ENCODE data around the gene NCK2.

DNA sequence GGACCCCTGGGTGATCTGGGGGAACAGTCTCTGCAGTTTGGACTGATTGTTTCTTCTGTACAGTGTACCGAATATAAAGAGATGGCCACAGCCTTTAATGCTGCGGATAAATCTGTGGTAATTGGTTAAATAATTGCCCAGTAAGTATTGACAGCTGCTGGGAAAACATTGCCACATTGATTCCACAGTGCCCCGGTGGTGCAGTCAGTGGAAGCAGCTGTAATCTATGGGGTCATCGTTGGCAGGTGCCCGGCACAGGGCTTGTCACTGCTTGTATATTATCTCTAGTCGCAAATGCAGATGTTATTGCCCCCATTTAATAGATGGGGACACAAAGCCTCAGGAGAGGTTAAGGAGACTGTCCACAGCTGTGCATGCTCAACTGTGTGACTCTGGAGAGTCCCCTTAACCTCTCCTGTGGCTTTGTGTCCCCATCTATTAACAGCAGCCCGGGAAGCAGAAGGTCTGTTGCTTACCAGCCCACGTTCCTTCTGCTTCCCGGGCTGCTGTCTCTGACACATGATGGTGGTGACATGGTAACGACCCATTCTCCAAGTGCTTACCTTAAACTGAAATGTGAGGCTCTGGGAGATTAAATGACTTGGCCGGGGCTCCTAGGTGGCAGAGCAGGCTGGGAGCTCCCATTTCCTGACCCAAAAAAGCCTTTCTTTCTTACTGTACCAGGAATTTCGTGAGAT, 76.9 kb downstream of the NCK2 start:
- TF ChIP-seq FOXM1 (IDR thresholded peaks at IDR 0.05; ENCODE audit: borderline replicate concordance) (no peak), NFRKB (IDR thresholded peaks at IDR 0.05) (no peak), ARNT (IDR thresholded peaks at IDR 0.05) (no peak), ZNF384 (IDR thresholded peaks at IDR 0.05) (no peak), ELF4 (IDR thresholded peaks at IDR 0.05) (no peak), TARDBP (IDR thresholded peaks at IDR 0.05) (no peak), BHLHE40 (IDR thresholded peaks at IDR 0.05; ENCODE audit: borderline replicate concordance) (no peak), CTBP1 (IDR thresholded peaks at IDR 0.05; ENCODE audit: borderline replicate concordance) (no peak), SP1 (IDR thresholded peaks at IDR 0.05) (no peak), HDGF (IDR thresholded peaks at IDR 0.05; ENCODE audit: borderline replicate concordance) (no peak), L3MBTL2 (conservative IDR thresholded peaks at IDR 0.05) (no peak), LEF1 (IDR thresholded peaks at IDR 0.05; ENCODE audit: borderline replicate concordance) (no peak)
- TF ChIP-seq, protein P1, sequence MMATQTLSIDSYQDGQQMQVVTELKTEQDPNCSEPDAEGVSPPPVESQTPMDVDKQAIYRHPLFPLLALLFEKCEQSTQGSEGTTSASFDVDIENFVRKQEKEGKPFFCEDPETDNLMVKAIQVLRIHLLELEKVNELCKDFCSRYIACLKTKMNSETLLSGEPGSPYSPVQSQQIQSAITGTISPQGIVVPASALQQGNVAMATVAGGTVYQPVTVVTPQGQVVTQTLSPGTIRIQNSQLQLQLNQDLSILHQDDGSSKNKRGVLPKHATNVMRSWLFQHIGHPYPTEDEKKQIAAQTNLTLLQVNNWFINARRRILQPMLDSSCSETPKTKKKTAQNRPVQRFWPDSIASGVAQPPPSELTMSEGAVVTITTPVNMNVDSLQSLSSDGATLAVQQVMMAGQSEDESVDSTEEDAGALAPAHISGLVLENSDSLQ (IDR thresholded peaks at IDR 0.05): no peak

All from HEK293T (cell line).